H1 (cell line): ENCODE data around the gene BAAT.

Experiments used
- BRCA1 ChIP-seq: IDR thresholded peaks from 2 replicates; pipeline ENCODE4 v1.6.1; 2012; ENCODE audit warnings: low read depth, low read length, improper control_type of control experiment
- CBX5 ChIP-seq: fragments of 300-800, 300-1000 bp; sonication (generic); IDR thresholded peaks from 2 replicates; pipeline ENCODE4 v1.7.1; 2016; ENCODE audit warnings: antibody characterized with exemption, low read length, low read depth
- PHF8 ChIP-seq: fragments of 200-600 bp; sonication (generic); conservative IDR thresholded peaks from 2 replicates; pipeline ENCODE4 v1.7.1; 2012; ENCODE audit warnings: low read depth, mild to moderate bottlenecking, inconsistent platforms, low read length, moderate library complexity
- POLR2AphosphoS5 ChIP-seq: IDR thresholded peaks from 2 replicates; pipeline ENCODE4 v1.6.1; 2011; ENCODE audit warnings: low read depth, low read length
- SIN3A ChIP-seq, 2 experiments: IDR thresholded peaks in 1 of 2; conservative IDR thresholded peaks in 1 of 2; 2 replicates each; pipeline ENCODE4 v1.6.1; 2011 to 2012; ENCODE audit warnings: low read length in 2 of 2, improper control_type of control experiment in 1 of 2, low read depth in 1 of 2, mild to moderate bottlenecking in 1 of 2
- TEAD4 ChIP-seq: IDR thresholded peaks from 2 replicates; pipeline ENCODE4 v1.6.1; 2012; ENCODE audit warnings: low read depth, low read length, inconsistent platforms, mixed read lengths
- TF ChIP-seq, protein P1 (sequence below): IDR thresholded peaks from 2 replicates; pipeline ENCODE4 v1.6.1; 2012; ENCODE audit warnings: low read length, inconsistent platforms
- TF ChIP-seq, protein P2 (sequence below), 3 experiments: IDR thresholded peaks; 1 replicate in 2 of 3; 2 replicates in 1 of 3; pipeline versions ENCODE4 v1.5.1 to v1.6.1; 2011; ENCODE audit warnings: low read length in 3 of 3, mild to moderate bottlenecking in 3 of 3, inconsistent platforms in 2 of 3, low read depth in 1 of 3, moderate library complexity in 1 of 3; ENCODE audit not compliant: insufficient read depth in 1 of 3; ENCODE audit errors: control extremely low read depth in 1 of 3

DNA sequence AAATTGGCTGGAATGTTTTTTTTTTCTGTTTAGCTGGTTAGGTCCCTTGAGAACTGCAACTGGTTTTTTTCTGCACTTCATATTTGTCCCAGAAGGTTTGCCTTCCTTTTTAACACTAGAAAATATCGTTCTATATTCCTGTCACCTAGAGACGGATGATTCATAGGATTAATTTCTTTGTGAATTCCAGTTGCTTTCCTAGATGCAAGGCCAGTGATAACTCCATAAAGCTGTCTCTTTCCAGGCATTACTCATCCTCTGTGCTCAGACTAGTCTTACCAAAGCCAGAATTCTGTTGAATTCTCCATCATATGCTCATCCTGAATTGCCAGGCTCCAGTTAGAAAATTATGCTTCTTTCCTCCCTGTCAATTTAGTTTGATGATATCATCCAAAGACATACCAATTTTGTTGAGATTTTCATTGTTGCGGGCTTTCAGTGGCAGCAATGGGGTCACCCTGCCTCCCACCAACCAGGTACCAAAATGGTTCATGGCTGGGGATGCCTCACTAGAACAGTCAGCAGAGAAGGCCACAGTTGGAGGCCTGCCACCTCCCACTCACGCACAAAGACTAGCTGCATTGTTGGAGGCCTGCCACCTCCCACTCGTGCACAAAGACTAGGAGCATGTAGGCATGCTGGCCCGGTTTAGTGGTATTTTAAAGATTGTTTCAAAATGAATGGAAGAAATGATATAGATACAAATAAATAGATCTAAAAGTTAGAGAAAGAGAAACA, 8.5 kb downstream of the BAAT start:
- TF ChIP-seq PHF8 (no peak), CBX5 (no peak), SIN3A (conservative IDR thresholded peaks at IDR 0.05 in 1 of 2, IDR thresholded peaks at IDR 0.05 in 1 of 2; ENCODE audit: low read depth in 1 of 2, low read length in 2 of 2) (no peak), POLR2AphosphoS5 (no peak), TEAD4 (no peak), BRCA1 (no peak)
- TF ChIP-seq, protein P1, sequence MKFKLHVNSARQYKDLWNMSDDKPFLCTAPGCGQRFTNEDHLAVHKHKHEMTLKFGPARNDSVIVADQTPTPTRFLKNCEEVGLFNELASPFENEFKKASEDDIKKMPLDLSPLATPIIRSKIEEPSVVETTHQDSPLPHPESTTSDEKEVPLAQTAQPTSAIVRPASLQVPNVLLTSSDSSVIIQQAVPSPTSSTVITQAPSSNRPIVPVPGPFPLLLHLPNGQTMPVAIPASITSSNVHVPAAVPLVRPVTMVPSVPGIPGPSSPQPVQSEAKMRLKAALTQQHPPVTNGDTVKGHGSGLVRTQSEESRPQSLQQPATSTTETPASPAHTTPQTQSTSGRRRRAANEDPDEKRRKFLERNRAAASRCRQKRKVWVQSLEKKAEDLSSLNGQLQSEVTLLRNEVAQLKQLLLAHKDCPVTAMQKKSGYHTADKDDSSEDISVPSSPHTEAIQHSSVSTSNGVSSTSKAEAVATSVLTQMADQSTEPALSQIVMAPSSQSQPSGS = no peak
- TF ChIP-seq, protein P2, sequence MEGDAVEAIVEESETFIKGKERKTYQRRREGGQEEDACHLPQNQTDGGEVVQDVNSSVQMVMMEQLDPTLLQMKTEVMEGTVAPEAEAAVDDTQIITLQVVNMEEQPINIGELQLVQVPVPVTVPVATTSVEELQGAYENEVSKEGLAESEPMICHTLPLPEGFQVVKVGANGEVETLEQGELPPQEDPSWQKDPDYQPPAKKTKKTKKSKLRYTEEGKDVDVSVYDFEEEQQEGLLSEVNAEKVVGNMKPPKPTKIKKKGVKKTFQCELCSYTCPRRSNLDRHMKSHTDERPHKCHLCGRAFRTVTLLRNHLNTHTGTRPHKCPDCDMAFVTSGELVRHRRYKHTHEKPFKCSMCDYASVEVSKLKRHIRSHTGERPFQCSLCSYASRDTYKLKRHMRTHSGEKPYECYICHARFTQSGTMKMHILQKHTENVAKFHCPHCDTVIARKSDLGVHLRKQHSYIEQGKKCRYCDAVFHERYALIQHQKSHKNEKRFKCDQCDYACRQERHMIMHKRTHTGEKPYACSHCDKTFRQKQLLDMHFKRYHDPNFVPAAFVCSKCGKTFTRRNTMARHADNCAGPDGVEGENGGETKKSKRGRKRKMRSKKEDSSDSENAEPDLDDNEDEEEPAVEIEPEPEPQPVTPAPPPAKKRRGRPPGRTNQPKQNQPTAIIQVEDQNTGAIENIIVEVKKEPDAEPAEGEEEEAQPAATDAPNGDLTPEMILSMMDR (IDR thresholded peaks at IDR 0.05; ENCODE audit: control extremely low read depth in 1 of 3, insufficient read depth in 1 of 3, low read depth in 1 of 3, low read length in 3 of 3) = no peak
